Hepatocyte (in vitro differentiated cells): ENCODE results near the gene WASHC2A.

Experiments used
- EZH2 ChIP-seq: fragments of 200-600 bp; sonication (generic); IDR thresholded peaks from 2 replicates; pipeline ENCODE4 v1.6.1; 2016; ENCODE audit warnings: antibody characterized with exemption, mild to moderate bottlenecking, borderline replicate concordance
- EZH2phosphoT487 ChIP-seq: fragments of 200-600 bp; sonication (generic); IDR thresholded peaks from one replicate; pipeline ENCODE4 v1.6.1; 2018; ENCODE audit warnings: antibody characterized with exemption, mild to moderate bottlenecking, low read depth, moderate library complexity; ENCODE audit not compliant: unreplicated experiment, severe bottlenecking
- TF ChIP-seq, protein P1 (sequence below): fragments of 200-600 bp; sonication (generic); IDR thresholded peaks from 2 replicates; pipeline ENCODE4 v1.5.1; 2016; ENCODE audit warnings: antibody characterized with exemption, mild to moderate bottlenecking; ENCODE audit not compliant: poor library complexity

DNA sequence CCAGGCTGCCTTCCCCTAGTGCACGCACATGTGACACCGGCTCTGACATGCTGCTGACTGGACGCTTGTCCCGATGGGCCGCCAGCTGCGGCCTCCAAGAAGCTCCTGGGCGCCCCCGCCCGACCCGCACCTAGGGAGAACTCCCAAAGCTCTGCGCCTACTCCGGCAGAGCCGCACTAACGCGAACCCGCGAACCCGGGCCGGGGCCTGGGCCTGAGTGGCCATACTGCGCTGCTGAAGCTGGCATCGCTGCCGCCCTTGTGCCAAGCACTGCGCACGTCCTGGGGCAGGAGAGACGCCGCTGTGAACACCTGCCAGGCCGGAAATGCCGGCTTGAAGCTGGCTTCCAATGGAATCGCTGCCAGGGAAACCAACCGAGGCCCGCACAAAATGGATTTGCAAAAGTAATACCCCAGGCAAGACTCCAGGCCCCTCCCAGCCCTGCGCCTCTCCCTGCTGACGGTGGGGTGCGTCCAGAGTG, 85.1 kb downstream of the WASHC2A start:
- TF ChIP-seq, protein P1, sequence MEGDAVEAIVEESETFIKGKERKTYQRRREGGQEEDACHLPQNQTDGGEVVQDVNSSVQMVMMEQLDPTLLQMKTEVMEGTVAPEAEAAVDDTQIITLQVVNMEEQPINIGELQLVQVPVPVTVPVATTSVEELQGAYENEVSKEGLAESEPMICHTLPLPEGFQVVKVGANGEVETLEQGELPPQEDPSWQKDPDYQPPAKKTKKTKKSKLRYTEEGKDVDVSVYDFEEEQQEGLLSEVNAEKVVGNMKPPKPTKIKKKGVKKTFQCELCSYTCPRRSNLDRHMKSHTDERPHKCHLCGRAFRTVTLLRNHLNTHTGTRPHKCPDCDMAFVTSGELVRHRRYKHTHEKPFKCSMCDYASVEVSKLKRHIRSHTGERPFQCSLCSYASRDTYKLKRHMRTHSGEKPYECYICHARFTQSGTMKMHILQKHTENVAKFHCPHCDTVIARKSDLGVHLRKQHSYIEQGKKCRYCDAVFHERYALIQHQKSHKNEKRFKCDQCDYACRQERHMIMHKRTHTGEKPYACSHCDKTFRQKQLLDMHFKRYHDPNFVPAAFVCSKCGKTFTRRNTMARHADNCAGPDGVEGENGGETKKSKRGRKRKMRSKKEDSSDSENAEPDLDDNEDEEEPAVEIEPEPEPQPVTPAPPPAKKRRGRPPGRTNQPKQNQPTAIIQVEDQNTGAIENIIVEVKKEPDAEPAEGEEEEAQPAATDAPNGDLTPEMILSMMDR: no peak
- no peak for TF ChIP-seq EZH2
- no peak for TF ChIP-seq EZH2phosphoT487
